Right renal pelvis (tissue), 4 donors: ENCODE results near the gene DHX15. TPM values are rescaled to one million over a fixed set of nuclear protein-coding genes. Genes with fewer than 3 reads are reported as not detected.

Experiments used
- DNase-seq, 4 donors: peaks; one replicate each; pipeline ENCODE4 v3.0.0-alpha.2; 2013; ENCODE audit warnings: low read depth in 4 of 4, low spot score in 3 of 4, missing footprints in 1 of 4
- polyA plus RNA-seq, 4 donors: library from polyadenylated mRNA; unstranded; fragments of 120-200 nt; gene quantifications; one replicate each; pipeline ENCODE4 v1.2.1, GENCODE V29; 2013; ENCODE audit not compliant: insufficient read length in 4 of 4

Gene DHX15
- polyA plus RNA-seq, 4 donors = 224 to 253 (median 249) TPM

DNA sequence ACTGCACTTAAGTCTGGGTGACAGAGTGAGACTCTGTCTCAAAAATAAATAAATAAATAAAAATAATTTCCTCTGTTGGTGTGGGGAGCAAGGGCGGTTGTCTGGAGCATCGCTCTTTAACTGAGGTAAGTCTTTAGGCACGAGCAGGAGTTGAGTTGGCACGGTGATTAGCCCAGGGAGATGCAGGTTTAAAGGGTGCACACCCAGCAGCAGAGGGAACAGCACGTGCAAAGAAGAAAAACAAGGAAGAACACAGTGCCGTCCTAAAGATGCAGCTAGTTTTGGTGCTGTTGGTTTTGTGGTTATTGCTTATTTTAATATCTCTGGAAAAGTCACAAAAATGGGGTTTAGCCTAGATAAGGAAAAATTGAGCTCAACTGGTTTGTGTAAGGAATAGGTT is 87.8 kb downstream of the DHX15 start:
- no peak for DNase-seq

DNA sequence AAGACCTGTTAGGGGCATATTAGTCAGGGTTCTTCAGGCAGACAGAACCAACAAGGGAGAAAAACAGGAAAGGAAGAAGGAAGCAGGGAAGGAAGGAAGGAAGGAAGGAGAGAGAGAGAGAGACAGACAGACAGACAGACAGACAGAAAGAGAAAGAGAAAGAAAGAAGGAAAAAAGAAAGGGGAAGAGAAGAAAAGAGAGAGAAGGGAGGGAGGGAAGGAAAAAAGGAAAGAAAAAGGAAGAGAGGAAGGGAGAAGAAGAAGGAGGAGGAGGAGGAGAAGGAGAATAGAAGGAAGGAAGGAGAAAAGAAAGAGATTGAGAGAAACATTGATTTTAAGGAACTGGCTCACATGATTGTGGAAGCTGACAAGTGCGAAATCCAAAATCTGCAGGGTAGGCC is 89.0 kb downstream of the DHX15 start:
- DNase-seq = no peak

GRCh38 chr4:24489870-24490269 is 94.5 kb downstream of the DHX15 start:
- DNase-seq = no peak

- no peak for DNase-seq
Measured at GRCh38 chr4:24488399-24489164, 95.8 kb downstream of the DHX15 start.

DNA sequence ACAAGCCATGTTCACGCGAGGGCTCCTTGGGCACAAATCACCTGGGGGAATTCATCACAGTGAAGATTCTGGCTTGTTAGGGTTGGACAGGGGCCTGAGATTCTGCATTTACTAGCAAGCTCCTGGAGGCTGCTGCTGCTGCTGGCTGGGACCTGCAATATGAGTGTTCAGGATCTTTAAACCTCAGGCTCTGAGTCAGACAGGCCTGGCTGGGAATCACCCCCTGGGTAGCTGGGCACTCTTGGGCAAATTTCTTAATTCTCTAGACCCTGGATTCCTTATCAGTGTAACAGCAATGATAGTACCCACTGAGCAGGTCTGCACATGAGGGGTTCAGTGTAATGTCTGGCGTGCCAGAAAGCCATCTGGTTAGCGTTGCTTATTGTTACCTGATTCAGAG is 101.5 kb downstream of the DHX15 start:
- no peak for DNase-seq

DNA sequence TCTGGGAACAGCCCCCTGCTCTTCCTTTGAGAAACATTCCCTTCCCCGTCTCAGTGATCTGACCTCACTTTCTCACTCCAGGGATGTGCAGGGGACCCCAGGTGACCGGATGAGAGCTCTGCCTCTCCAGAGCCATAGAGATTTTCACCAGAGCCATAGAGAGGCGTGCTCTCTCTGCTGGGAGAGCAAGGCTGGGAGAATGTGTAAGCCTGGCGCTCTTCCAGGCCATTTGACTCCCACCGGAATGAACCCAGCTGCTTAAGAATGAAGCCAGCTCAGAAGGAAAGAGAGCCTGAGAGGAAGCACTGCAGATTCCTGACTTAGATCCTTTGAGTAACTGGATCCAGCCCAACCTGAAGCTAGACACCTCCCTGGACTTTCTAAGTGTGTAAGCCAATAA is 106.4 kb downstream of the DHX15 start:
- DNase-seq = peak in 1 of 4 donors; percentile 60

Other genes starting within 250 kb of the DHX15 start
- 10 to 100 TPM in 3 of 4 donors, 1 to 10 TPM in 1; 10.0 to 20.4 (median 12.5) TPM for gene SOD3, start 211.0 kb upstream of the DHX15 start, polyA plus RNA-seq